Tibial nerve (tissue), 4 donors: ENCODE data around the gene MED15.

ENCODE experiments used
- CTCF ChIP-seq, 5 experiments: fragments of 200-600 bp in 3 of 5; fragments of 450-650 bp in 2 of 5; sonication (generic) in 3 of 5; IDR thresholded peaks; one replicate each; pipeline ENCODE4 v1.5.1; 2016 to 2019; ENCODE audit warnings: antibody characterized with exemption in 5 of 5, mild to moderate bottlenecking in 3 of 5, moderate library complexity in 2 of 5
- EP300 ChIP-seq, 2 donors: sonication (generic); formaldehyde crosslinking; IDR thresholded peaks; one replicate each; pipeline ENCODE4 v1.6.1; 2017; ENCODE audit warnings: antibody characterized with exemption in 2 of 2, mild to moderate bottlenecking in 1 of 2
- POLR2A ChIP-seq, 2 donors: fragments of 450-650 bp; IDR thresholded peaks; one replicate each; pipeline ENCODE4 v1.6.1; 2017; ENCODE audit warnings: antibody characterized with exemption in 2 of 2, mild to moderate bottlenecking in 2 of 2, moderate library complexity in 2 of 2

DNA sequence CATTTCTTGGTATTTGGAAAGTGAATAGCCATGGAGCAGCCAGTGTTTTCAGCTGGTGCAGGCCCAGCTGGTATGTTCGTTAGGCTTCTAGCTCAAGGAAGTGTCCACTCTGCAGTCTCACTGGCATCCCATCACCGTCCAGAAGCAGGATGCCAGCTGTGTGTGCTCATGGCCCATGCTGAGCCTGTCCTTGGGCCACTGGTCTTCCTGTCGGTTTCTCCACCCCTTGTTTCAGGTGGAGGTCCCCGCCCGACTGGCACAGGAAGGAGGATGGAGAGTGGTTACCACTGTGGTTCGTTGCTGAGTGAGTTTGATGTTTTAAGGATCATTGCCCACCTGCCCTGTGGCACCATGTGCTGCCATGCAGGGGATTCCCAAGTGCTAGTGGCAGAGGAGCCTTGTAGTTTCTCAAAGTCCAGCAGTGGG, 63.7 kb downstream of the MED15 start:
- TF ChIP-seq POLR2A (IDR thresholded peaks at IDR 0.05) = no peak
- TF ChIP-seq CTCF (IDR thresholded peaks at IDR 0.05) = no peak
- no peak for TF ChIP-seq EP300 (IDR thresholded peaks at IDR 0.05)
